Loucy (cell line): ENCODE measurements around the gene AP1G1.

ENCODE experiments used
- H2AFZ ChIP-seq: fragments of 200-600 bp; sonication (generic); 2 replicates; pipeline ENCODE4 v1.6.0; 2016; ENCODE audit warnings: antibody characterized with exemption, mild to moderate bottlenecking, low read length, moderate library complexity
- H3F3A ChIP-seq: fragments of 200-600 bp; 2 replicates; pipeline ENCODE4 v1.6.0; 2016; ENCODE audit warnings: antibody characterized with exemption, low read depth, mild to moderate bottlenecking
- H3K27me3 ChIP-seq: fragments of 200-600 bp; sonication (generic); 2 replicates; pipeline ENCODE4 v1.6.1; 2014; ENCODE audit warnings: low read length, mild to moderate bottlenecking; ENCODE audit not compliant: insufficient read depth, poor library complexity, severe bottlenecking
- H3K36me3 ChIP-seq: fragments of 200-600 bp; sonication (generic); 2 replicates; pipeline ENCODE4 v1.6.1; 2016; ENCODE audit warnings: low read length; ENCODE audit not compliant: insufficient read depth
- H3K4me1 ChIP-seq: fragments of 200-600 bp; sonication (generic); 2 replicates; pipeline ENCODE4 v1.5.1; 2014; ENCODE audit warnings: low read length, mild to moderate bottlenecking; ENCODE audit not compliant: insufficient read depth, poor library complexity, severe bottlenecking
- H3K4me2 ChIP-seq: fragments of 200-600 bp; sonication (generic); 2 replicates; pipeline ENCODE4 v1.6.0; 2014; ENCODE audit warnings: antibody characterized with exemption, low read length, low read depth, mild to moderate bottlenecking; ENCODE audit not compliant: poor library complexity, severe bottlenecking
- H3K4me3 ChIP-seq: fragments of 200-600 bp; sonication (generic); 2 replicates; pipeline ENCODE4 v1.5.1; 2014; ENCODE audit warnings: low read length, mild to moderate bottlenecking, mixed read lengths; ENCODE audit not compliant: poor library complexity, severe bottlenecking
- H3K79me2 ChIP-seq: fragments of 200-600 bp; sonication (generic); 2 replicates; pipeline ENCODE4 v1.6.1; 2014; ENCODE audit warnings: low read length; ENCODE audit not compliant: insufficient read depth
- H3K9ac ChIP-seq: fragments of 200-600 bp; sonication (generic); 2 replicates; pipeline ENCODE4 v1.6.0; 2014; ENCODE audit warnings: mild to moderate bottlenecking, low read depth, low read length, moderate library complexity; ENCODE audit not compliant: poor library complexity, severe bottlenecking
- H3K9me2 ChIP-seq: fragments of 200-600 bp; sonication (generic); replicated peaks from 2 replicates; pipeline ENCODE4 v1.6.1; 2016; ENCODE audit warnings: low read depth, low read length, mixed read lengths
- H3K9me3 ChIP-seq: fragments of 200-600 bp; sonication (generic); 2 replicates; pipeline ENCODE4 v1.6.1; 2014; ENCODE audit warnings: mild to moderate bottlenecking, antibody characterized with exemption, low read length, low read depth; ENCODE audit not compliant: insufficient read depth
- H4K20me1 ChIP-seq: fragments of 200-600 bp; sonication (generic); 2 replicates; pipeline ENCODE4 v1.6.0; 2014; ENCODE audit warnings: antibody characterized with exemption, low read length, mild to moderate bottlenecking; ENCODE audit not compliant: insufficient read depth, poor library complexity, severe bottlenecking
- CTCF ChIP-seq: fragments of 200-600 bp; sonication (generic); conservative IDR thresholded peaks from 2 replicates; pipeline ENCODE4 v1.5.1; 2014; ENCODE audit warnings: mild to moderate bottlenecking, antibody characterized with exemption, low read length
- EZH2phosphoT487 ChIP-seq: fragments of 200-600 bp; IDR thresholded peaks from 2 replicates; pipeline ENCODE4 v1.6.1; 2018; ENCODE audit warnings: antibody characterized with exemption, mild to moderate bottlenecking, moderate library complexity, borderline replicate concordance

Gene AP1G1

GRCh38 chr16:71807905-71808592 is 585 bp downstream of the AP1G1 start:
- Histone ChIP-seq H2AFZ (peak overlapping the region; percentile 97), H3K4me1 (peaks cover 17% of the 10 kb centered on the region), H3K9me2 (no peaks in the 10 kb centered on the region)

GRCh38 chr16:71803305-71803690 is 5.3 kb downstream of the AP1G1 start:
- Histone ChIP-seq H3K27me3 (no peaks in the 10 kb centered on the region), H3F3A (no peaks in the 10 kb centered on the region), H3K9ac (no peak overlapping the region), H3K4me1 (peaks cover 12% of the 10 kb centered on the region), H3K9me3 (no peaks in the 10 kb centered on the region), H3K36me3 (no peaks in the 10 kb centered on the region), H3K4me2 (no peak overlapping the region), H4K20me1 (peaks cover 48% of the 10 kb centered on the region), H2AFZ (no peak overlapping the region), H3K79me2 (peaks cover 82% of the 10 kb centered on the region), H3K4me3 (no peak overlapping the region), H3K9me2 (no peaks in the 10 kb centered on the region)
- TF ChIP-seq EZH2phosphoT487 (no peak), CTCF (no peak)

More at GRCh38 chr16:71807905-71808592, 585 bp downstream of the AP1G1 start:
- Histone ChIP-seq H3K4me2 (peak overlapping the region; percentile 91), H3K9ac (peak overlapping the region; percentile 86), H3F3A (no peaks in the 10 kb centered on the region), H3K79me2 (peaks cover 54% of the 10 kb centered on the region), H3K4me3 (peak overlapping the region; percentile 86), H4K20me1 (peaks cover 35% of the 10 kb centered on the region), H3K27me3 (no peaks in the 10 kb centered on the region), H3K9me3 (no peaks in the 10 kb centered on the region), H3K36me3 (no peaks in the 10 kb centered on the region)
- TF ChIP-seq EZH2phosphoT487 (no peak), CTCF (no peak)

- Histone ChIP-seq H3K36me3 (no peaks in the 10 kb centered on the region), H3F3A (peaks cover 3% of the 10 kb centered on the region; the same call in 1 of the 2 replicates), H3K4me1 (peaks cover 14% of the 10 kb centered on the region), H3K9ac (no peak overlapping the region), H3K9me2 (no peaks in the 10 kb centered on the region), H3K27me3 (no peaks in the 10 kb centered on the region), H3K4me3 (no peak overlapping the region), H3K4me2 (no peak overlapping the region), H4K20me1 (peaks cover 58% of the 10 kb centered on the region), H2AFZ (no peak overlapping the region), H3K9me3 (no peaks in the 10 kb centered on the region), H3K79me2 (peaks cover 84% of the 10 kb centered on the region)
- TF ChIP-seq CTCF = no peak
- no peak for TF ChIP-seq EZH2phosphoT487
Measured at GRCh38 chr16:71796501-71797097, 12.0 kb downstream of the AP1G1 start.
